Measurements from ENCODE around the gene PSMB8. TPM values are rescaled to one million over a fixed set of nuclear protein-coding genes. Genes with fewer than 3 reads are reported as not detected.

PSMB8 gene
- total and polyA plus RNA-seq, 2 of the 8 experiments (the other 6 are each of a cell fraction or from before 2014, with no cell fraction given): 18.4 to 43.0 TPM

DNA sequence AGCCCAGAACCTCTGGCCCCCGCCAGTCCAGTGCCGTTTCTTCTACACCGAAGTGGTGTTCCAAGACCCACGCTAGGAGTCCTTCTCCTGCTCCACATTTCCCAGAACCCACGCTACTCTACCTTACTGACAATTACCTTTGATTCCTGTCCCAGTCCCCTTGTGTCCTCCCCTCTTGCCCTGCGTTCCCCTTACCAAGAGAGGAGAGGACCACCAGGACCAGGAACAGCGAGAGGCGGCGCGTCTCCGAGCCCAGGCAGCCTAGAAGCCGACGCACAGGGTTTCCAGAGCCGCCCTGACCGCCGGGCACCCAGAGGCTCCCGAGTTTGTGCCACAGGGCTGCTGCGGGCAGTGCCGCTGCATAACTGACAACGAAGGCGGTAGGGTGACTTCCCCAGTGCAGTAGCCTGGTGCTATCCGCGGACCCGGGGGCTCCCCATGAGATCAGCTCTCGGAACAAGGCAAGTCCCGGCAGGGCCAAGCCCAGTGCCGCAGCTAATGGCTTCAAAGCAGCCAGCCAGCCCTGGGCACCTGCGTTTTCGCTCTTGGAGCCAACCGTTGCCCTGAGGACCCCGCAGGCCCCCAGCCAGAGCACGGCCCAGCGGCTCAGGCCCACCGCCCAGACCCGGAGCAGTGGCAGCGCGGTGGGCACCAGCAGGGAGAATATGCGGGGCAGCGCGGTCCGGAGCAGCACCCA lies 9.1 kb upstream of the PSMB8 start:
- Histone ChIP-seq H2BK15ac (ENCODE audit: low read length) (peak overlapping the region; percentile 89; the same call in 1 of the 2 replicates), H3K56ac (replicated peaks; ENCODE audit: insufficient read length, low read depth, low read length) (peak overlapping the region; percentile 25), H3K4me3 (ENCODE audit: extremely low read depth in 1 of 4, insufficient read depth in 2 of 4, low read depth in 3 of 4, low read length in 4 of 4) (peak overlapping the region; percentile 59 to 77 (median 76)), H3K27ac (ENCODE audit: low read depth, low read length) (no peak overlapping the region), H3K79me1 (ENCODE audit: low read depth, low read length) (no peaks in the 10 kb centered on the region), H2BK12ac (ENCODE audit: low read depth, low read length) (no peak overlapping the region), H3K27me3 (replicated peaks in 1 of 4; ENCODE audit: control insufficient read depth in 3 of 4, extremely low read depth in 1 of 4, insufficient read depth in 3 of 4, low read length in 3 of 4) (peaks cover 6 to 41% (median 36%) of the 10 kb centered on the region in 4 experiments), H2BK20ac (ENCODE audit: low read length) (no peak overlapping the region), H4K8ac (ENCODE audit: extremely low read depth, insufficient read depth, low read length) (peak overlapping the region; percentile 43; the same call in 1 of the 2 replicates), H2AFZ (ENCODE audit: low read length) (peak overlapping the region; percentile 98; the same call in 1 of the 2 replicates), H4K5ac (ENCODE audit: insufficient read length, low read depth, low read length) (peak overlapping the region; percentile 21), H2BK5ac (ENCODE audit: low read depth, low read length) (no peak overlapping the region), H3K79me2 (ENCODE audit: control insufficient read depth in 1 of 2, insufficient read depth in 2 of 2, low read length in 2 of 2) (no peaks in the 10 kb centered on the region), H3K9ac (replicated peaks in 1 of 4; ENCODE audit: extremely low read depth in 1 of 4, low read depth in 3 of 4, low read length in 3 of 4) (peak overlapping the region in 3 of 4 experiments; percentile 49 to 61 (median 54); a peak in 4 of 7 replicates), H3K9me3 (ENCODE audit: insufficient read depth in 2 of 2, low read depth in 1 of 2, low read length in 1 of 2) (no peaks in the 10 kb centered on the region), H3K14ac (ENCODE audit: insufficient read length) (no peak overlapping the region), H2AK5ac (ENCODE audit: low read depth, low read length) (no peak overlapping the region), H3K4ac (replicated peaks; ENCODE audit: insufficient read length, low read depth, low read length) (peak overlapping the region; percentile 33), H3K23ac (ENCODE audit: insufficient read length) (no peak overlapping the region), H2BK120ac (replicated peaks; ENCODE audit: low read depth, low read length) (no peak overlapping the region), H3K36me3 (ENCODE audit: control insufficient read depth in 2 of 4, insufficient read depth in 4 of 4, low read length in 3 of 4) (peaks cover 0 to 4% (median 0%) of the 10 kb centered on the region in 4 experiments; a peak in 1 of 8 replicates), H3K23me2 (ENCODE audit: low read depth, low read length) (peaks cover 13% of the 10 kb centered on the region), H3K4me1 (replicated peaks in 1 of 4; ENCODE audit: control insufficient read depth in 3 of 4, insufficient read depth in 4 of 4, low read length in 3 of 4) (peaks cover 0 to 4% (median 1%) of the 10 kb centered on the region in 4 experiments; a peak in 4 of 7 replicates), H4K91ac (replicated peaks; ENCODE audit: insufficient read length, low read length) (peak overlapping the region; percentile 26), H3K18ac (ENCODE audit: extremely low read depth, low read length) (no peak overlapping the region; the same call in 1 of the 2 replicates), H4K20me1 (replicated peaks in 1 of 2; ENCODE audit: control insufficient read depth in 1 of 2, insufficient read depth in 2 of 2, low read length in 2 of 2) (no peaks in the 10 kb centered on the region), H3K4me2 (ENCODE audit: insufficient read depth in 1 of 2, low read depth in 2 of 2, low read length in 2 of 2) (peak overlapping the region; percentile 98 to 99)
- FAIRE-seq (no peak), DNase-seq (ENCODE audit: low read depth in 1 of 2, low spot score in 2 of 2) (peak in 1 of 2 experiments; percentile 73)
- ChIA-PET CTCF (ENCODE audit: partially characterized antibody) (interaction anchor here (0.6 to 19.9 kb wide), 8 partner anchors 11 to 415 kb away, joined by 3 to 402 read pairs (median 5); partner anchors contain the start of genes HLA-DMA, PSMB8 and TAP2), POLR2A (ENCODE audit: partially characterized antibody) (interaction anchor here (1.5 to 4.0 kb wide), 4 partner anchors 8 to 118 kb away, joined by 4 to 49 read pairs (median 10); partner anchors contain the start of genes BRD2 and TAP2)
- 4% methylated on average over 36 of the region's 41 CpGs; no CpG with 5 or more reads in 1 of the 2 experiments for WGBS, 2 experiments (ENCODE audit: extremely low coverage in 1 of 2, insufficient coverage in 1 of 2, insufficient read length in 1 of 2, insufficient replicate concordance in 2 of 2, low coverage in 1 of 2, low lambda C conversion rate in 2 of 2, missing lambda C conversion rate in 1 of 2)
- TF ChIP-seq SP4 (IDR thresholded peaks at IDR 0.05; ENCODE audit: low read length) (no peak), RBBP5 (IDR thresholded peaks at IDR 0.05; ENCODE audit: borderline replicate concordance, low read depth, low read length) (no peak), BACH1 (IDR thresholded peaks at IDR 0.05; ENCODE audit: low read length) (no peak), CEBPB (IDR thresholded peaks at IDR 0.05; ENCODE audit: low read depth, low read length) (no peak), PHF8 (conservative IDR thresholded peaks at IDR 0.05; ENCODE audit: low read depth, low read length) (no peak), TAF1 (IDR thresholded peaks at IDR 0.05; ENCODE audit: low read depth, low read length) (0 out of 2 replicates have a peak, but pooled peaks have one; percentile 1), KDM1A (IDR thresholded peaks at IDR 0.05; ENCODE audit: borderline replicate concordance, low read length) (no peak), SUZ12 (IDR thresholded peaks at IDR 0.05; ENCODE audit: low read length) (peak; percentile 63), JUND (IDR thresholded peaks at IDR 0.05; ENCODE audit: low read length) (no peak)
- TF ChIP-seq, protein P1, sequence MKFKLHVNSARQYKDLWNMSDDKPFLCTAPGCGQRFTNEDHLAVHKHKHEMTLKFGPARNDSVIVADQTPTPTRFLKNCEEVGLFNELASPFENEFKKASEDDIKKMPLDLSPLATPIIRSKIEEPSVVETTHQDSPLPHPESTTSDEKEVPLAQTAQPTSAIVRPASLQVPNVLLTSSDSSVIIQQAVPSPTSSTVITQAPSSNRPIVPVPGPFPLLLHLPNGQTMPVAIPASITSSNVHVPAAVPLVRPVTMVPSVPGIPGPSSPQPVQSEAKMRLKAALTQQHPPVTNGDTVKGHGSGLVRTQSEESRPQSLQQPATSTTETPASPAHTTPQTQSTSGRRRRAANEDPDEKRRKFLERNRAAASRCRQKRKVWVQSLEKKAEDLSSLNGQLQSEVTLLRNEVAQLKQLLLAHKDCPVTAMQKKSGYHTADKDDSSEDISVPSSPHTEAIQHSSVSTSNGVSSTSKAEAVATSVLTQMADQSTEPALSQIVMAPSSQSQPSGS (IDR thresholded peaks at IDR 0.05; ENCODE audit: low read length): no peak
